DOHH2 (cell line): ENCODE results near the gene POU4F3.

Source experiments
- H3F3A ChIP-seq: fragments of 200-600 bp; sonication (generic), shearing (Covaris generic); 2 replicates; pipeline ENCODE4 v1.6.0; 2016; ENCODE audit warnings: antibody characterized with exemption, mild to moderate bottlenecking; ENCODE audit not compliant: control insufficient read depth, insufficient read depth
- H3K27ac ChIP-seq: fragments of 200-600 bp; sonication (generic); 2 replicates; pipeline ENCODE4 v1.5.1; 2014; ENCODE audit warnings: low read depth, mild to moderate bottlenecking, low read length, moderate library complexity
- H3K27me3 ChIP-seq: fragments of 200-600 bp; sonication (generic); 2 replicates; pipeline ENCODE4 v1.6.1; 2014; ENCODE audit warnings: mild to moderate bottlenecking, low read length, mixed read lengths; ENCODE audit not compliant: control insufficient read depth
- H3K36me3 ChIP-seq: fragments of 200-600 bp; sonication (generic); 2 replicates; pipeline ENCODE4 v1.6.1; 2014; ENCODE audit warnings: mild to moderate bottlenecking, low read length, moderate library complexity, mixed read lengths; ENCODE audit not compliant: control insufficient read depth
- H3K4me1 ChIP-seq: fragments of 200-600 bp; sonication (generic); 2 replicates; pipeline ENCODE4 v1.6.1; 2014; ENCODE audit warnings: mild to moderate bottlenecking, low read length, mixed read lengths; ENCODE audit not compliant: control insufficient read depth
- H3K4me2 ChIP-seq: fragments of 200-600 bp; sonication (generic); 2 replicates; pipeline ENCODE4 v1.6.0; 2014; ENCODE audit warnings: mild to moderate bottlenecking, low read length, moderate library complexity
- H3K4me3 ChIP-seq: fragments of 200-600 bp; sonication (generic); 2 replicates; pipeline ENCODE4 v1.5.1; 2014; ENCODE audit warnings: mild to moderate bottlenecking, low read length, mixed read lengths
- H3K79me2 ChIP-seq: fragments of 200-600 bp; sonication (generic); 2 replicates; pipeline ENCODE4 v1.6.1; 2014; ENCODE audit warnings: mild to moderate bottlenecking, low read length, mixed read lengths; ENCODE audit not compliant: control insufficient read depth
- H3K9me2 ChIP-seq: fragments of 200-600 bp; sonication (generic); replicated peaks from 2 replicates; pipeline ENCODE4 v1.6.1; 2014; ENCODE audit warnings: mild to moderate bottlenecking, low read length, mixed read lengths; ENCODE audit not compliant: control insufficient read depth
- H3K9me3 ChIP-seq: fragments of 200-600 bp; sonication (generic); 2 replicates; pipeline ENCODE4 v1.6.1; 2014; ENCODE audit warnings: antibody characterized with exemption, low read length, mixed read lengths; ENCODE audit not compliant: control insufficient read depth, insufficient read depth
- H4K20me1 ChIP-seq: fragments of 200-600 bp; sonication (generic); 2 replicates; pipeline ENCODE4 v1.6.0; 2014; ENCODE audit warnings: low read depth, mild to moderate bottlenecking, antibody characterized with exemption, low read length, moderate library complexity; ENCODE audit not compliant: control insufficient read depth, insufficient read depth
- CTCF ChIP-seq: fragments of 200-600 bp; sonication (generic); IDR thresholded peaks from one replicate; pipeline ENCODE4 v1.5.1; 2014; ENCODE audit warnings: antibody characterized with exemption, mild to moderate bottlenecking, low read depth, low read length; ENCODE audit not compliant: poor library complexity, severe bottlenecking
- EZH2phosphoT487 ChIP-seq: fragments of 200-600 bp; sonication (generic); IDR thresholded peaks from 2 replicates; pipeline ENCODE4 v1.6.1; 2017; ENCODE audit warnings: borderline replicate concordance, mild to moderate bottlenecking, antibody characterized with exemption, low read length, moderate library complexity, mixed read lengths

Gene POU4F3

GRCh38 chr5:146366904-146367303 lies 28.3 kb downstream of the POU4F3 start:
- Histone ChIP-seq H3K27me3 (no peaks in the 10 kb centered on the region; the same call in 1 of the 2 replicates), H3K4me1 (no peaks in the 10 kb centered on the region), H4K20me1 (no peaks in the 10 kb centered on the region), H3K27ac (no peak overlapping the region), H3K4me2 (no peak overlapping the region), H3K4me3 (no peak overlapping the region), H3K36me3 (no peaks in the 10 kb centered on the region), H3K9me2 (no peaks in the 10 kb centered on the region), H3K79me2 (no peaks in the 10 kb centered on the region), H3F3A (no peaks in the 10 kb centered on the region), H3K9me3 (no peaks in the 10 kb centered on the region)
- TF ChIP-seq EZH2phosphoT487 (no peak), CTCF (no peak)

- H3K4me1 ChIP-seq, result no peaks in the 10 kb centered on the region
Measured at GRCh38 chr5:146368137-146368536, 29.5 kb downstream of the POU4F3 start.

GRCh38 chr5:146369691-146370090 lies 31.1 kb downstream of the POU4F3 start:
- no peaks in the 10 kb centered on the region for H3K27me3 ChIP-seq
- TF ChIP-seq EZH2phosphoT487, result no peak
- TF ChIP-seq CTCF, result no peak
- H3K4me1 ChIP-seq, result no peaks in the 10 kb centered on the region
- H3K27ac ChIP-seq, result no peak overlapping the region
- H3K36me3 ChIP-seq, result no peaks in the 10 kb centered on the region
- H3F3A ChIP-seq, result no peaks in the 10 kb centered on the region
- H4K20me1 ChIP-seq, result no peaks in the 10 kb centered on the region
- no peaks in the 10 kb centered on the region for H3K79me2 ChIP-seq
- no peak overlapping the region for H3K4me2 ChIP-seq
- H3K9me3 ChIP-seq, result no peaks in the 10 kb centered on the region
- H3K4me3 ChIP-seq, result no peak overlapping the region
- no peaks in the 10 kb centered on the region for H3K9me2 ChIP-seq

More at GRCh38 chr5:146368137-146368536, 29.5 kb downstream of the POU4F3 start:
- no peaks in the 10 kb centered on the region for H3K36me3 ChIP-seq
- no peaks in the 10 kb centered on the region for H3K79me2 ChIP-seq
- H3K27me3 ChIP-seq, result no peaks in the 10 kb centered on the region; the same call in 1 of the 2 replicates
- no peak overlapping the region for H3K4me3 ChIP-seq
- H3K4me2 ChIP-seq, result no peak overlapping the region
- TF ChIP-seq EZH2phosphoT487 (no peak), CTCF (no peak)
- H3K27ac ChIP-seq, result no peak overlapping the region
- no peaks in the 10 kb centered on the region for H3K9me2 ChIP-seq
- no peaks in the 10 kb centered on the region for H3F3A ChIP-seq
- no peaks in the 10 kb centered on the region for H3K9me3 ChIP-seq
- no peaks in the 10 kb centered on the region for H4K20me1 ChIP-seq
